ENCODE results near the gene ITGA5.
A peak's percentile ranks its signal among the peaks of the same experiment; 100 is the strongest.

The ITGA5 gene

GRCh38 chr12:54411391-54412241 is 7.5 kb downstream of the ITGA5 start:
- DNase-seq (ENCODE audit: low spot score) = no peak

- no peak for DNase-seq (ENCODE audit: low spot score)
Measured at GRCh38 chr12:54409267-54409666, 9.8 kb downstream of the ITGA5 start.

- no peak for DNase-seq (ENCODE audit: low spot score)
Measured at GRCh38 chr12:54407183-54407905, 11.7 kb downstream of the ITGA5 start.

DNA sequence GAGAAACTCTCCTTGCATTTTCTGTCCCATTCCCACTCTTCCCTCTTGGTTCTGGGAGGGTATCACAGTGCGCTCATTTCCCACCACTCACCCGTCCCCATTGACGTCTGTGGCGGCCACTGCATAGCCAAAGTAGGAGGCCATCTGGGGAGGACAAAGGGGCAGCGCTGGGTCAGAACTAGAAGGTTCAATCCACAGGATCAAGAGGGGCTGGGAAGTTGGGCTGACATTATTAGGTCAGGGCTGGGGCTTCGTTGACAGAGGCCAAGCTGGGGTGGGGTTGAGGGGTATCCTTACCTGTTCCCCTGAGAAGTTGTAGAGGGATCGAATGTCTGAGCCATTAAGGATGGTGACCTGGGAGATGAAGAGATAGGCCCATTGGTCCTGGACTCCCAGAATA is 13.5 kb downstream of the ITGA5 start:
- no peak for DNase-seq (ENCODE audit: low spot score)

GRCh38 chr12:54405106-54405505 is 14.0 kb downstream of the ITGA5 start:
- no peak for DNase-seq (ENCODE audit: low spot score)

DNA sequence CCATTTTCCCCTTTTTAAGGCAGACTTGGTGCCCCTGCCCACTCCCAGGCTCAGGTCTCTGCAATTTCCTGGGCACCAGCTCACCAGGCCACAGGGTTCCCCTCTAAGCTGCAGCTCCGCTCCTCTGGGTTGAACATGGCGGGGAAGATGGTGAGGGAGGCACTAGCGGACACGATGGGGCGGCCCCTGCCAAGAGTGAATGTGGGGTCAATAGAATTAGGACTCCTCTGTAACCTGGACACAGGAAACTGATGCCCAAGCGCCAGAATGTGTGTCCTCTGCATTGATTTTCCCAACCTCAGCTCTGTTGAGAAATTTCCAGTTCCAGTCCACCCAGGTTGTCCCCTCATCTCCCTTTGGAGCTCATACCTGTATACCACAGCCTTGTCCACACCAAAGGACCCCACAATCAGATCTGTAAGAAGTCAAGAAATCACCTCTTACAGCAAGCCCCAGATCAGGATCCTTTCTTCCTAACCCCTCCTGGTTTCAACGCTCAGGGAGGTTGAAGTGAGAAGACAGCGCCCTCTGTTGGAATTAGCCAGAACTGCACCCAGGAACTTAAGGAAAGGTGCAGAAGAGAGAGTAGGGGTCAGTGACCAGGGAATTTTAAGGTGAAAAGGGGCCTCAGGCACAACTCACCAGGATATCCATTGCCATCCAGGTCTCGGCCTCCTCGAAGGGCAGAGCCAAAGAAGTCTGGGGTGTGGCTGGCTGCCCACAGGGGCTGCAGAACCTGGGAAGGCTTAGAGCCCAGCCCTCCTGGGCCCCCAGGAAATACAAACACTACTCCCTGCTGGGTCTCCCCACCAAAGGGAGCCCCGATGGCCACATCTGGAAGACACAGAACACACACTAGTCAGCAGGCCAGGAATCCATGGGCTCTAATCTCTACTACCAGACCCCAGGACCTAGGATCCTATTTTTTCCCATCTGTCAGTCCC is 14.7 kb downstream of the ITGA5 start:
- peak; percentile 70 for DNase-seq (ENCODE audit: low spot score)

DNA sequence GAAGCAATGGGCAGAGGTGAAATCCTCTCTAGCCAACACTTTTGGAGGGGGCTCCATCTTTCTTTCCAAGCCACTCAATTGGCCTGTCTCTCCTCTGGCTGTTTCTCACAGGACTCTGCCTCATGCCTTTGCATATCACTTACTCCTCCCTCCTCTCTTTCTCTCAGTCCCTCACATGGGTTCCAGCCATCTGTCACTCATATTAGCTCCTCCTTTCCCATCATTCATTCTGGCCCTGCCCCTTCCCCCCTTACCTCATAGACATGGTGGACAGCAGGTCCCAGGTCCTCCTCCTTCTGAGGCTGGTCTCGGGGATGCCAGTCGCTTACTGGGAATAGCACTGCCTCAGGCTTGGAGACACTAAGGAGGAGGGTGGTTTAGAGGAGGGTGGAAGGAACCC is 17.9 kb downstream of the ITGA5 start:
- no peak for DNase-seq (ENCODE audit: low spot score)

DNA sequence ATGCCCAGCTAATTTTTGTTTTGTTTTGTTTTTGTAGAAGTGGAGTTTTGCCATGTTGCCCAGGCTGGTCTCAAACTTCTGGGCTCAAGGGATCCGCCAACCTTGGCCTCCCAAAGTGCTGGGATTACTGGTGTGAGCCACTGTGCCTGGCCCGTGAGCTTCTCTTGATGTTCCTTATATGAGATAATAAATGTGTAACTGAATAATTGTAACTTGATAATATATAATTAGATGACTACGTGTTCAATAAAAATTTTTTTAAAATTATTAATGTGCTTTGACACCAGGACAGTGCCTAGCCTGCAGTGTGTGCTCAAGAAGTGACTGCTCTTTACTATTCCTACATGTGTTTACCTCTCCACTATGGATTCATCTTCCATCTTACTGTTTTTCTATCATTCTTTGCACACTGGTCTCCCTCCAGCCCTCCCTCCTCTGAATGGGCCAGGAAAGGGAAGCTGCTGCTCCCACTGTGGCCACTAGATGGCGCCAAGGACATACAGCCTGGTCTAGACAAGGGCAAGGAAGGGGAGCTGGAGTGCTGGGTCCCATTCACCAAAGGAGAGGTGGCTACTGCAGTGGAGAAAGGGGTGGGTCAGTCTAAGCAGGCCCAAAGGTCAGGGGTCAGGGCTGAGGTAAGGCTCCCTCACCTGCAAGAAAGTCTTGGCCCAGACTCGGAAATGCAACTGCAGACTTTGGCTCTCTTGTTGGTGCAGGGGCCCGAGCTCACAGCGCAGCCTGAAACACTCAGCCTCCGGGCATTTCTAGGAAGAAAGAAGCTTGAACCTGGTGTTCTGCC is 19.9 kb downstream of the ITGA5 start:
- DNase-seq (ENCODE audit: low spot score) = peak; percentile 95

DNA sequence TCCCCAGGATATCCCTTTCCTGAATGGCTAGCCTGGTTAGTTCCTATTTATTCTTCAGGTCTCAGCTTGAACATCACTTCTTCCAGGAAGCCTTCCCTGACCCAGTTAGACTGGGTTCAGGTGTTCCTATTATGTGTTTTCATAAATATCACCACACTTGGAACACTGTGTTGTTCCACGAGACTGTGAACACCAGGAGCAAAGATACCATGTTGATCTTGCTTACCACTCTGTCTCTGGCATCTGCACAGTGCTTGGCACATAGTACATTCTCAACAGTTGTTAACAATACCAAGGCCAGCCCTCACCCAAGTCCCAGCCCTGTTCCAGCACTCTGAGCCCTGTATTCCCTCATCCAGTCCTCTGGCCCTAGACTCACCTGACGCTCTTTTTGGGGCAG is 20.8 kb downstream of the ITGA5 start:
- DNase-seq (ENCODE audit: low spot score) = no peak

GRCh38 chr12:54397157-54397556 is 21.9 kb downstream of the ITGA5 start:
- DNase-seq (ENCODE audit: low spot score) = no peak

GRCh38 chr12:54395545-54395944 is 23.5 kb downstream of the ITGA5 start:
- DNase-seq (ENCODE audit: low spot score) = no peak

DNA sequence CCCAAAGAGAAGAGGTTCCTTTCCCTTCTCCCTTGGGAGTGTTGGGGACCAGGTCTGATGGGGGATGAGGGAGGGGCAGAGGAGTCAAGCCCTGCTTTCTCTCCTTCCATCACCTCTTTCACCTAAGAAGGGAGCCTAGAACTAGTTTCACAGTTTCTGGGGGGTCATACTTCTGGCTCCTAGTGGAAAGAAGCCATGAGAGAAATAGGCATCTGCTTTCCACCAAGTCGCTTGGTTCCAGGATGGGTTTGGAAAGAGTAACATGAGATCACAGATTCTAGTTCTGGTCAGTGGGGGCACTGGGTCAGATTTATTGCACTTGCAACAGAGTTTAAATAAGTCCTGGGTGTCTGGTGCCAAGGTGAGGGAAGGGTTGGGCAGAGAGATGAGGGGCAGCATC is 24.1 kb downstream of the ITGA5 start:
- no peak for DNase-seq (ENCODE audit: low spot score)

DNA sequence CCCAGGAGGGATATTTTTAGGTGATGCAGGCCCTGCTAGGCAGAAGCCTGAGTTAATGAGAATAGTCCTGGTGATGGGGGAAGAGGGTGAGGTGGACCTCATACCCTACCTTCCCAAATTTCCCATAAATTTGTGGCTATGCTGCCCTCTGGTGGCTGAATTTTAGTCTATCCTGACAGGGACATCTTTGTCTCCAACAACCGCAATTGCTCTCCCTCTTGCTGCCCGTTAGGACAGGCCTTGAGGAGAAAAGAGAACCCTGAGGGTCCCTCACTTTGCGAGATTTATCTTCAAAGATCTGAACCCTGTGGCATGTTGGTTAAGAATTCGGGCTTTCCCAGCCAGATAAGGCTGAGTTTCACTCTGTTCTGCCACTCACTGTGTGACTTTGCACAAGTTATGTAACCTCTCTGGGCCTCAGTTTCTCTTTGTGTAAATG is 24.8 kb downstream of the ITGA5 start:
- peak; percentile 61 for DNase-seq (ENCODE audit: low spot score)

DNA sequence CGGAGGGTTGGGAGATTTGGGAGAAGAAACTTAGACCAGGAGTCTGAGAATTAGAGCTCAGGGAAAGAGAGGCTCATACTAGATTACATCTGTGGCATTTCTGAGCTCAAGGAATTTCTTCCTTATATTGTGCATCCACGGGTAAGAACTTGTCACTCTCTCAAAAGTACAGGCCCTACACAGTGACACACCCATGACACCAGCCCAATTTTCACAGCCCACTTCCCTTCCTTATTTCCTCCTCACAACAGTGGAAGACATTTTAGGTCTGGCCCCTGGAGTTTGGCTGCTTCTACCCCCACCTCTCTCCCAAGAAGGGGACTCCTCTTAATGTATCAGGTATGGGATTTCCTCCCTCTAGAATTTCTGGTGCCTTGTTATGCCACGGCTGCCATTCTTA is 25.3 kb downstream of the ITGA5 start:
- DNase-seq (ENCODE audit: low spot score) = no peak

DNA sequence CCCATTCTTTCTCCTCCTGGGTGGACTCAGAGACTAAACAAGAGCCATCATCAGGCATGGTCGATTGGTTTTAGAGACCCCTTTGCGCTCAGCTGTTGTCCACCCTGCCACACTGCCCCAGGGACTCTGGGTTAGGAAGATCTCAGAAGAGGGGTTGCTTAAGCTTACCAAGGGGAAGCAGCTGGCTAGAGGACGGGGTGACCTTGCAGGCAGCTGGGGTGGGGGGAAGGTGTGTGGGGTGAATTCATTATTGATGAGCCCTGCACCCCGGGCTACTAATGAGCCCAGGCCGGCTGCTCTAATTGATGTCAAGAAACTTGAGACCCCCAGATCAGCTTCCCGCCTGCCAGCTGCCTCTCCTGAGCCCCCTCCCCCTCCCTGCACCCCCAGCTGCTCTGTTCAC is 25.9 kb downstream of the ITGA5 start:
- no peak for DNase-seq (ENCODE audit: low spot score)

DNA sequence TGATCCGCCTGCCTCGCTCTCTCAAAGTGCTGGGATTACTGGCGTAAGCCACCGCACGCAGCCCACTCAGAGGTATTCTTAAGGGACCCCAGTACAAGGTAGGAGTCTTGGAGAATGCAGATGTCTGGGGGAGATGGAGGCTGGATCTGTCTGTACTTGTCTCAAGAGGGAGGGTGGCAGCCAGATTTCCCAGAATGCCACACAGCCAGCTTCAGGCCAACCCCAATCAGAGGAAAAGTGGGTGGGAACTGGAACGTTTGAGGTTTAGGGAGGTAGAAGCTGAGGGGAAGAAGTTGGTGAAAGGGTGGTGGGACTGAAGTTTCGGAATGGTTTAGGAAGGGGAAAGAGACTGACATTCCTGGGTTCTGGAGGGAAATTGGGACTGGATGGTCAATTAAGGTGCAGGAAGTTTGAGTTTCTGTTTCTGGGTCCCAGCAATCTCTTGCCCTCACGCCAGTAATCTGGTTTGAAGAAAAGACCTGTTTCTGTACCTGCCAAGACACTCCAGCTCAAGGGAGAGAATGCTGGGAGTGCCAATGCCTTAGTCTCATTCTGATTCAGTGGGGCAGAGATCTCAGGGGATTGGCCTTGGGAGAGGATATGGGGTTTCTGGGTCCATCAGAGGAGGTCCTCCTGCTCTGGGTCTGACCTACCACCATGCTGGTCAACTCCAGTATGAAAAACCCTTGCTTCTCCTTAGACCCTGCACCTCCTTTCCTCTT is 26.4 kb downstream of the ITGA5 start:
- no peak for DNase-seq (ENCODE audit: low spot score)

DNA sequence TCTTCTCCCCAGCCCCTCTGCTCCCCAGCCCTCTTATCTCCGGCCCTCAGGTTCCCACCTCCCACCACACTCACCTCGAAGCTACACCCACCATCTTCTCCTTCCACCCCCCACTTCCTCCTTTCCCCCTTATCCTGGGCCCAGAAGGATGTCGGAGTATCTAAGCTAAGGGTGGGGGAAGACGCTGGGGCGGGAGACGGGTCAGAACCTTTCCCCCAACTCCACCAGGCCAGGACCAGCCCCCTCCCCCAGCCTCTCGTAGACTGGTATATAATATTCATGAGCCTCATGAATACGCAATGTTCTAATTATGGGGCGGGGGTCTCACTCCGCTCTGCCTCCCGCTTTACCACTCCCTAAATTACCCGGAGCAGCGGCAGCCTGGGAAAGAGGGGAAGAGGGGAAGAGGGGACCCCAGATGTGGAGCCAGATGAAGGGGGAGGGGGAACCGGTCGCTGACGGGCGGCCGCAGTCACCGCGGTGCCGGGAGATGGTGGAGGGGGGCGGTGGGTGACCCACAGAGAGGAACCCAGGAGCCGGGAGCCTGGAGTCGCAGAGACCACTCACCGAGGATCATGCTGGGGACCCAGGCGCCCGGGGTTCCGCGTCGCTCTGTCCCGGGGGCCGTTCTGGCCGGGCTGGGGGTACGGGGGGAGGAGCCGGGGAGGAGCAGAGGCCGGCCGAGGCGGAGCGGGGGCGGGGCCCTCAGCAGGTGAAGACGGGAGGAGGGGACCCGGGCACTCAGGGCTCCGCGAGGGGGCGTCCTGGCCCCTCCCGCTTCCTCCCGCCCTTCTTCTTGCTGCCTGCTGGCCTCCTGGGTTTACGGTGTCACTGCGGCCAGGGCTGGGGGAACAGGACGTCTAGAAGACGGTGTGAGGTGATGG is 28.2 kb downstream of the ITGA5 start:
- DNase-seq (ENCODE audit: low spot score) = no peak

GRCh38 chr12:54390176-54390667 is 28.8 kb downstream of the ITGA5 start:
- no peak for DNase-seq (ENCODE audit: low spot score)

GRCh38 chr12:54389607-54390175 is 29.4 kb downstream of the ITGA5 start:
- no peak for DNase-seq (ENCODE audit: low spot score)

Measured in HuH-7.5 (cell line).